OCI-LY7 (cell line): Measurements from ENCODE around the gene NTMT1. TPM values are rescaled to one million over a fixed set of nuclear protein-coding genes. Genes with fewer than 3 reads are reported as not detected.

Experiments
- Bru-seq: library from RNA; stranded (reverse); fragments of 400-500 nt; gene quantifications from one replicate; lab custom pipeline; 2021; lab: Mats Ljungman, UMichigan
- BruChase-seq, 2 experiments: library from RNA; stranded (reverse); fragments of 400-500 nt; gene quantifications; one replicate each; lab custom pipeline; 2021; lab: Mats Ljungman, UMichigan
- BruUV-seq: library from RNA; stranded (reverse); fragments of 400-500 nt; replicated peaks from 2 replicates; lab custom pipeline; 2021; lab: Mats Ljungman, UMichigan
- CTCF ChIA-PET: fragments of 300-600 bp; sonication (Branson Sonifier 250); formaldehyde crosslinking; loops from one replicate; lab custom pipeline; 2022; ENCODE audit warnings: antibody characterized with exemption; ENCODE audit not compliant: unreplicated experiment; lab: Charles Lee
- POLR2A ChIA-PET: fragments of 300-600 bp; sonication (Branson Sonifier 250); formaldehyde crosslinking; loops from one replicate; lab custom pipeline; 2022; ENCODE audit warnings: antibody characterized with exemption; lab: Charles Lee
- DNase-seq: peaks from one replicate; pipeline ENCODE4 v3.0.0-alpha.2; 2015; ENCODE audit warnings: low spot score
- H2AFZ ChIP-seq: fragments of 200-600 bp; sonication (generic), shearing (Covaris generic); 2 replicates; pipeline ENCODE4 v1.6.1; 2014; ENCODE audit warnings: mild to moderate bottlenecking, antibody characterized with exemption, low read length, moderate library complexity
- H3K27ac ChIP-seq: fragments of 200-600 bp; sonication (generic); 2 replicates; pipeline ENCODE4 v1.5.1; 2014; ENCODE audit warnings: mixed run types, low read depth, mild to moderate bottlenecking, moderate library complexity, low read length, inconsistent platforms; ENCODE audit not compliant: poor library complexity, severe bottlenecking
- H3K36me3 ChIP-seq: fragments of 200-600 bp; sonication (generic); 2 replicates; pipeline ENCODE4 v1.6.1; 2014; ENCODE audit warnings: mild to moderate bottlenecking, antibody characterized with exemption, low read length, moderate library complexity, mixed read lengths; ENCODE audit not compliant: insufficient read depth
- H3K4me1 ChIP-seq: fragments of 200-600 bp; sonication (generic); 2 replicates; pipeline ENCODE4 v1.5.1; 2014; ENCODE audit warnings: mild to moderate bottlenecking, low read length; ENCODE audit not compliant: insufficient read depth, poor library complexity, severe bottlenecking
- H3K4me2 ChIP-seq: fragments of 200-600 bp; sonication (generic); 2 replicates; pipeline ENCODE4 v1.6.1; 2014; ENCODE audit warnings: mild to moderate bottlenecking, low read length
- H3K4me3 ChIP-seq: fragments of 200-600 bp; sonication (generic); 2 replicates; pipeline ENCODE4 v1.5.1; 2014; ENCODE audit warnings: mild to moderate bottlenecking, low read depth, low read length; ENCODE audit not compliant: poor library complexity, severe bottlenecking
- H3K79me2 ChIP-seq: fragments of 200-600 bp; sonication (generic); 2 replicates; pipeline ENCODE4 v1.6.1; 2016; ENCODE audit warnings: low read depth, mild to moderate bottlenecking, low read length, moderate library complexity, mixed read lengths; ENCODE audit not compliant: insufficient read depth
- H3K9me2 ChIP-seq: fragments of 200-600 bp; sonication (generic); 2 replicates; pipeline ENCODE4 v1.6.1; 2016; ENCODE audit warnings: mild to moderate bottlenecking, low read length, mixed read lengths; ENCODE audit not compliant: insufficient read depth
- H3K9me3 ChIP-seq: fragments of 200-600 bp; sonication (generic); 2 replicates; pipeline ENCODE4 v1.6.1; 2014; ENCODE audit warnings: mild to moderate bottlenecking, mixed run types, low read length, mixed read lengths
- H4K20me1 ChIP-seq: fragments of 200-600 bp; sonication (generic); 2 replicates; pipeline ENCODE4 v1.6.1; 2014; ENCODE audit warnings: mild to moderate bottlenecking, antibody characterized with exemption, low read length, moderate library complexity, mixed read lengths; ENCODE audit not compliant: insufficient read depth
- EZH2phosphoT487 ChIP-seq: fragments of 200-600 bp; sonication (generic); IDR thresholded peaks from 2 replicates; pipeline ENCODE4 v1.6.1; 2018; ENCODE audit warnings: low read depth, borderline replicate concordance, mild to moderate bottlenecking, mixed run types, antibody characterized with exemption, low read length, moderate library complexity, mixed read lengths
- intact Hi-C: fragments of 100-400 bp; cut with micrococcal nuclease; formaldehyde crosslinking; loops from one replicate; pipeline ENCODE4 v1.10.0; 2022; ENCODE audit not compliant: unreplicated experiment
- long read RNA-seq: library from polyadenylated mRNA; stranded (forward); transcript quantifications from one replicate; pipeline ENCODE4 v2.0.0, GENCODE V29; 2022
- total RNA-seq, 2 experiments: library from RNA; depleted of rRNA in 1 of 2; stranded (reverse); fragments of >200 nt in 1 of 2; shearing (Covaris generic) in 1 of 2; gene quantifications; 2 replicates each; pipeline ENCODE4 v1.2.3, GENCODE V29; 2014 to 2022
- TF ChIP-seq, protein P1 (sequence below): fragments of 200-600 bp; sonication (generic); conservative IDR thresholded peaks from 2 replicates; pipeline ENCODE4 v1.5.1; 2014; ENCODE audit warnings: mild to moderate bottlenecking, antibody characterized with exemption, low read length, moderate library complexity, mixed read lengths

Gene NTMT1, protein sequence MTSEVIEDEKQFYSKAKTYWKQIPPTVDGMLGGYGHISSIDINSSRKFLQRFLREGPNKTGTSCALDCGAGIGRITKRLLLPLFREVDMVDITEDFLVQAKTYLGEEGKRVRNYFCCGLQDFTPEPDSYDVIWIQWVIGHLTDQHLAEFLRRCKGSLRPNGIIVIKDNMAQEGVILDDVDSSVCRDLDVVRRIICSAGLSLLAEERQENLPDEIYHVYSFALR
- total RNA-seq (2014; rRNA removed; shearing (Covaris generic)) (46.6 and 51.9 TPM in 2 replicates), total RNA-seq (2022) (59.8 and 64.2 TPM in 2 replicates), Bru-seq, nascent RNA (percentile 64 among the genes with signal in this experiment), BruChase-seq, experiment 1, labeled RNA remaining after a 6-hour chase (percentile 56 among the genes with signal in this experiment), BruChase-seq, experiment 2, labeled RNA remaining after a 2-hour chase (percentile 57 among the genes with signal in this experiment)
- long read RNA-seq, transcript NTMT1-206 (4 exons, 576 nt) = minor isoform, 7 of 121 reads
- long read RNA-seq, transcript NTMT1-203 (4 exons, 1,315 nt) = major isoform, 65 of 121 reads
- long read RNA-seq, transcript NTMT1-202 (4 exons, 741 nt) = minor isoform, 17 of 121 reads
- long read RNA-seq, transcript NTMT1-207 (3 exons, 1,072 nt) = minor isoform, 8 of 121 reads
- long read RNA-seq, partial matches to known transcripts = 6 of 121 reads
- long read RNA-seq, other reads (novel, unspliced or antisense) = 11 of 121 reads

DNA sequence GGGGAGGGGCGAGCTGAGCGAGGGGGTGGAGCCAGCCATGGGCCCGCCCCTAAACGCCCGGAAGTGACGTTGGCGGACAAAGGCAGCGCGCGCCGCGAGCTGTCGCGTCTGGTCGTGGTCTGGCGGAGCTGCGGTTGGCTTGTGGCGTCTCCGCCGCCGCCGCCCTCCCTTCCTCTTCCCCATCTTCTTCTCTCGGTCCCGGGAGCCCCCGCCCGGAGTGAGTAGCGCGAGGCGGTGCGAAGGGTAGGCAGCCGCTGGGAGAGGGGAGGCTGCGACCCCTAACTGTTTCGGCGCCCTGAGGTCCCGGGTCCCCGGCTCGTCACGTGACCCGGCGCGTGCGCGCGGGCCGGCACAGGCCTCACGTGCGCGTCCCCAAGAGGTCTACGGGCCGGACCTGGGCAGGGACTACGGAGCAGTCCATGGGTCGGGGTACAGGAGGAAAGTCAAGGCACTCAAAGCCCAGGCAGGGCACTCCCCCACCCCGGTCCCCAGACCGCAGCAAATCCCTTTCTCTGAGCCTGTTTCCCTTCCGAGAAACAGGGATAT is at the start of gene NTMT1:
Gene NTMT1, plus strand, starts transcription at position 85 of the 546 bp plus-strand sequence. CDS start 6,541 bp downstream, outside the sequence.
- H3K9me3 ChIP-seq = no peaks in the 10 kb centered on the region
- H3K36me3 ChIP-seq = peaks cover 40% of the 10 kb centered on the region
- no TSS peak for BruUV-seq
- peak within 1 kb of the TSS; percentile 88 for H3K4me2 ChIP-seq
- H3K4me3 ChIP-seq = peak within 1 kb of the TSS; percentile 92
- DNase-seq = peak; percentile 90
- H3K79me2 ChIP-seq = peaks cover 50% of the 10 kb centered on the region
- no peaks in the 10 kb centered on the region for H3K9me2 ChIP-seq
- peaks cover 36% of the 10 kb centered on the region for H4K20me1 ChIP-seq
- H2AFZ ChIP-seq = peak within 1 kb of the TSS; percentile 63; the same call in 1 of the 2 replicates
- ChIA-PET CTCF (no interaction called here), POLR2A (interaction anchor here (0.7 to 1.3 kb wide), 9 partner anchors 42 to 598 kb away, joined by 3 to 7 read pairs (median 3); partner anchors contain the start of genes IER5L and SH3GLB2)
- H3K4me1 ChIP-seq = peaks cover 44% of the 10 kb centered on the region
- intact Hi-C loops = loop anchor here (5.0 kb wide), 1 partner anchor 449 kb away; the partner anchor contains the start of gene IER5L
- H3K27ac ChIP-seq = peak within 1 kb of the TSS; percentile 73
- TF ChIP-seq, protein P1, sequence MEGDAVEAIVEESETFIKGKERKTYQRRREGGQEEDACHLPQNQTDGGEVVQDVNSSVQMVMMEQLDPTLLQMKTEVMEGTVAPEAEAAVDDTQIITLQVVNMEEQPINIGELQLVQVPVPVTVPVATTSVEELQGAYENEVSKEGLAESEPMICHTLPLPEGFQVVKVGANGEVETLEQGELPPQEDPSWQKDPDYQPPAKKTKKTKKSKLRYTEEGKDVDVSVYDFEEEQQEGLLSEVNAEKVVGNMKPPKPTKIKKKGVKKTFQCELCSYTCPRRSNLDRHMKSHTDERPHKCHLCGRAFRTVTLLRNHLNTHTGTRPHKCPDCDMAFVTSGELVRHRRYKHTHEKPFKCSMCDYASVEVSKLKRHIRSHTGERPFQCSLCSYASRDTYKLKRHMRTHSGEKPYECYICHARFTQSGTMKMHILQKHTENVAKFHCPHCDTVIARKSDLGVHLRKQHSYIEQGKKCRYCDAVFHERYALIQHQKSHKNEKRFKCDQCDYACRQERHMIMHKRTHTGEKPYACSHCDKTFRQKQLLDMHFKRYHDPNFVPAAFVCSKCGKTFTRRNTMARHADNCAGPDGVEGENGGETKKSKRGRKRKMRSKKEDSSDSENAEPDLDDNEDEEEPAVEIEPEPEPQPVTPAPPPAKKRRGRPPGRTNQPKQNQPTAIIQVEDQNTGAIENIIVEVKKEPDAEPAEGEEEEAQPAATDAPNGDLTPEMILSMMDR = no peak
- TF ChIP-seq EZH2phosphoT487 = no peak

DNA sequence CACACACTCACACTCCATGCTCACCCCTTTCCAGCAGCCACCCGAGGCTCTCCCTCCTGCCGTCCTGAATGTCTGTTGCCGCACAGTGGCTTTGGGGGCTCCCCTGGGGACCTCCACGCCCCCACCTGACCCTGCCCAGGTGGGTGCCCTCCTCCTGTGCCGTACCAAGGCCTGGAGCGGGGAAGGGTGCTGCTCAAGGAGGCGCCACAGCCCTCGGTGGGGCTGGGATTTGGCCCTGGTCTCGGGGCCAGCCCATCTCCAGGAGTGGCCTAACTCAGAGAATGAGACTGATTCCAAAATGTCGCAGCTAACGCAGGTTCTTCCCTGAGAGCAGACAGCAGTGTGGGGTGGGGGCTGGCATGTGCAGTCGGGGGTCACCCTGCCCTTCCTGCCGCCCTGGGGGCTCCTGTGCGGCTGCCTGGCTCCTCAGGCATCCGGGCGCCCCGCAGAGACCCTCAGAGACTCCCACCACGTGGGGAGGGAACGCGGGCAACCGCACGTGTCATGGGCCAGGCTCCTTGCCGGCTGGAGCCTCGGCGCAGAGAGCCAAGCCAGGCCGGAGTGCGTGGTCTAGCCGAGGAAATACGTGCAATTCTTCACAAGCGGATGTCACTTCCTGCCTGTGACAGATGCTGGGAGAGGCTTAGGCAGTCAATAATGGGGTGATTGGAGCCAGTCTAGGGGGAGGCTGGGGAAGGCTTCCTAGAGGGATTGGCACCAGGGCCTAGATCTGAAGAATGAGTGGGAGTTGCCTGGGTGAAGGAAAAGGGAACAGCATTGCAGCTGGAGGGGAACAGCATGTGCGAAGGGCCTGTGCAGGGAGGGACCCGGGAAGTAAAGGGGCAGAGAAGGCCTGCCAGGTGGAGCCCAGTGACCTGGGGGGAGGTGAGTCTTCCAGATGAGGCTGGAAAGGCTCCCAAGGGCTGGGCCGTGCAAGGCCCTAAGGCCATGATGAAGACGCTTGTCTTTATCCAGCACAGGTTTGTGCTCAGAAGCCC is 49.1 kb upstream of the NTMT1 start:
- Histone ChIP-seq H4K20me1 (no peaks in the 10 kb centered on the region), H3K9me3 (no peaks in the 10 kb centered on the region), H2AFZ (no peak overlapping the region), H3K4me2 (no peak overlapping the region), H3K36me3 (no peaks in the 10 kb centered on the region), H3K4me3 (no peak overlapping the region), H3K4me1 (peaks cover 25% of the 10 kb centered on the region), H3K27ac (no peak overlapping the region), H3K79me2 (no peaks in the 10 kb centered on the region), H3K9me2 (no peaks in the 10 kb centered on the region)
- intact Hi-C loops = no loop called here
- ChIA-PET CTCF (no interaction called here), POLR2A (no interaction called here)
- no TSS peak for BruUV-seq
- no peak for DNase-seq
- TF ChIP-seq, protein P1 = no peak
